Measurements from ENCODE around the gene JMJD8.
A peak's percentile ranks its signal among the peaks of the same experiment; 100 is the strongest.

The JMJD8 gene

GRCh38 chr16:674968-675883 lies 8.9 kb downstream of the JMJD8 start, which contains the start of gene RHBDL1:
Gene RHBDL1 (plus strand): TSS chr16:675671. CDS start chr16:675791, 120 bp downstream.
- no peak for DNase-seq

DNA sequence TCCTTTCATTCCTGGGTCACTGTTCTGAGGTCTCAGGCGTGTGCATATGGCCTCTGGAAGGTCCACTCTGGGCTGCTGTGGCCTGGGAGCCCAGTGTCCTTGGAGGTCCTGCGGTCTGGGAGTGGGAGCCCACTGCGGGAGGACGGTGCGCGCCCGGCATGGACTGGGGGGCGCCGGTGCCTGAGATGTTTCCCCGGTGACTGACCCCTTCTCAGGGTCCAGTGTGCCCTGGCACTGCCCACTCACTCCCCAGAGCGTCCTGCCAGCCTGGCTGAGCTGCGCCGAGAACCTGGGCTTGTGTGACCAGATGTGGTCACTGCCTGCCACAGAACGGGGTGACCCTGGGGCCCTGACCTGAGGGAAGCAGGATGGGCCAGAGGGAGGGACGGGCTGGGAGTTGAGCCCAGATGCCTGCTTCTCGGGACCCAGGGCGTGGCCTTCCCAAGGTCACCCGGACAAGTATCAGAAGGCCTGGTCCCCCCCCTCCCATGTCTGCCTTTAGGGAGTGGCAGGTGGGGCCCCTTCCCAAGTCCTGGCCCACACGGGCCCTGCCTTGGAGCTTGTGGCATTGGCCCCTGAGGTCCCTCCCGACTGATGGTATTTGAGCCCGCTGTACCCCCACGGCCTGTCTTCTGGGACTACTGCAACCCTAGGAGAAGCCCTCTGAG lies 9.8 kb downstream of the JMJD8 start:
- no peak for DNase-seq

- DNase-seq = no peak
Observed at GRCh38 chr16:673399-673991, 10.6 kb downstream of the JMJD8 start.

DNA sequence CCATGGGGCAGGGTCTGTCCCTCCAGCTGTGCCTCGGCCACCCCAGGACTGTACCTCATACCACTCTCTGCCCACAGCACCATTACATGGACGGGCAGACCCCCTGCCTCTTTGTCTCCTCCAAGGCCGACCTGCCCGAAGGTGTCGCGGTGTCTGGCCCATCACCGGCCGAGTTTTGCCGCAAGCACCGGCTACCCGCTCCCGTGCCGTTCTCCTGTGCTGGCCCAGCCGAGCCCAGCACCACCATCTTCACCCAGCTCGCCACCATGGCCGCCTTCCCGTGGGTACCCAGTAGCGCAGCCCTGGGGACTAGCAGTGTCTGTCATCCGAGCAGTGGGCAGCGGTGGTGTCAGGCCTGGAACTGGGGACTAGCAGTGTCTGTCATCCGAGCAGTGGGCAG lies 11.3 kb downstream of the JMJD8 start:
- DNase-seq = no peak

GRCh38 chr16:672371-672770 lies 11.8 kb downstream of the JMJD8 start:
- DNase-seq = no peak

DNA sequence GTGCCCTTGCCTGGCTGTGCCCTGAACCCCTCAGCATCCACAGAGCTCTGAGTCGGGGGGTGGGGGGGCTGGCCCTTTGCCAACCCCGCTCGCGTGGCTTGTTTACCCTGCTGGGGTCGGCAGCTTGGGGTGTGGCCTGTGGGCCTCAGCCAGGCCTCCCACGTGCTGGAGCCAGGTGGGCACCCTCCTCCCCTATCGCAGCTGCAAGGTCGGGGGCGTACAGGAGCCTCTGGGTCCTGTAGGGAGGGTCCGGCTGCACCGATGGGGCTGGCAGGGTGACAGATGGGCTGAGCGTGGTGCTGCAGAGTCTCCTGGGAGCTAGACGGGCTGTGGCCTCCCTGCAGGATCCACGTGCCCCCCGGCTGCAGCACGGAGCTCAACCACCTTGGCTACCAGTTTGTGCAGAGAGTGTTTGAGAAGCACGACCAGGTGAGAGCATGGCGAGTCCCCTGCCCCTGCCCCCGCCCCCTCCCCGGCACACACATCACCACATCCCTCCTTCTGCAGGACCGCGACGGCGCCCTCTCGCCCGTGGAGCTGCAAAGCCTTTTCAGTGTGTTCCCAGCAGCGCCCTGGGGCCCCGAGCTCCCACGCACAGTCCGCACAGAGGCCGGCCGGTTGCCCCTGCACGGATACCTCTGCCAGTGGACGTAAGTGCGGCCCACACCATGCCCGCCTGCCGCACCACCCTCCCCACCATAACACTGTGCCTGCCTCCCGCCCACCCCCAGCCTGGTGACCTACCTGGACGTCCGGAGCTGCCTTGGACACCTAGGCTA lies 12.6 kb downstream of the JMJD8 start:
- DNase-seq = no peak

DNA sequence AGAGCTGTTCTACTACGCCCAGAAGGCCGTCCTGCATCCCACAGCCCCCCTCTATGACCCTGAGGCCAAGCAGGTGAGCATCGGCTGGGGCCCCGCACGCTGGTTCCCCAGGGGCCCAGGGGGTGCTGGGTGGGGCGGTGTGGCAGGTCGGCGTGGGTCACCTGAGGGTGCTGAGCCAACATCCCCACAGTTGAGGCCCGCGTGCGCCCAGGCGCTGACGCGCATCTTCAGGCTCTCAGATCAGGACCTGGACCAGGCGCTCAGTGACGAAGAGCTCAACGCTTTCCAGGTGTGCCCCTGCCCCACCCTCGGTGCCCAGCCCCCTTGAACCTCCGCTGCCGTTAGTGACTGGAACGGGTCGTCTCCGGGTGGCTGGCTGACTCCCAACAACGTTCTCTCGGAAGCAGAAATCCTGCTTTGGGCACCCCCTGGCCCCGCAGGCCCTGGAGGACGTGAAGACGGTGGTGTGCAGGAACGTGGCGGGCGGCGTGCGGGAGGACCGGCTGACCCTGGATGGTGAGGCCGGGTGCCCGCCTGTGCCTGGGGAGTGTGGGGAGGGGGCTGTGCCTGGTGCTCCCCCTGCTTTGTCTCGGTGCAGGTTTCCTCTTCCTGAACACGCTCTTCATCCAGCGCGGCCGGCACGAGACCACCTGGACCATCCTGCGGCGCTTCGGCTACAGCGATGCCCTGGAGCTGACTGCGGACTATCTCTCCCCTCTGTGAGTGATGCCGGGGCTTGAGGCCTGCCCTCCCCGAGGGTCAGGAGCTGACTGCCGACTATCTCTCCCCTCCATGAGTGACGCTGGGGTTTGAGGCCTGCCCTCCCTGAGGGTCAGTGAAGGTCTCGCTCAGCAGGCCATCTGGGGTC lies 13.4 kb downstream of the JMJD8 start:
- no peak for DNase-seq

DNA sequence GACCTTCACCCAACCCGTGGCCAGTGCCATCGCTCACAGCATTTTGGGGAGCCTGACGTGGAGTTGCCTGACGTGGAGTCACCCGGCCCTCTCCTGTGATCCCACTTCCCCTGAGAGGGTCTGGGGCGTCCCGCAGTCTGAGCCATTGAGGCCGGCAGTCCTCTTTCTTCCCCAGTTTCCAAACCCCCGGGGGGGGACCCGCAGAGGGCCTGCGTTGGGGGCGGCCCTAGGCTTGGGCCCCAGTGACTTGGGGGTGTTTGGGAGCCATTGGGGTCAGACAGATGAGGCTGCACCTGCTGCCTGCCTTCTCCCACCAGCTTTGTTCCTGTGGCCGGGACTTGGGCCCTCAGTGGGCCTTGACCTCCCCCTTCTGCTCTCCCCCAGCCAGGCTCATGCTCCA lies 14.5 kb downstream of the JMJD8 start:
- DNase-seq = no peak

GRCh38 chr16:668519-669171 lies 15.5 kb downstream of the JMJD8 start:
- DNase-seq = no peak

DNA sequence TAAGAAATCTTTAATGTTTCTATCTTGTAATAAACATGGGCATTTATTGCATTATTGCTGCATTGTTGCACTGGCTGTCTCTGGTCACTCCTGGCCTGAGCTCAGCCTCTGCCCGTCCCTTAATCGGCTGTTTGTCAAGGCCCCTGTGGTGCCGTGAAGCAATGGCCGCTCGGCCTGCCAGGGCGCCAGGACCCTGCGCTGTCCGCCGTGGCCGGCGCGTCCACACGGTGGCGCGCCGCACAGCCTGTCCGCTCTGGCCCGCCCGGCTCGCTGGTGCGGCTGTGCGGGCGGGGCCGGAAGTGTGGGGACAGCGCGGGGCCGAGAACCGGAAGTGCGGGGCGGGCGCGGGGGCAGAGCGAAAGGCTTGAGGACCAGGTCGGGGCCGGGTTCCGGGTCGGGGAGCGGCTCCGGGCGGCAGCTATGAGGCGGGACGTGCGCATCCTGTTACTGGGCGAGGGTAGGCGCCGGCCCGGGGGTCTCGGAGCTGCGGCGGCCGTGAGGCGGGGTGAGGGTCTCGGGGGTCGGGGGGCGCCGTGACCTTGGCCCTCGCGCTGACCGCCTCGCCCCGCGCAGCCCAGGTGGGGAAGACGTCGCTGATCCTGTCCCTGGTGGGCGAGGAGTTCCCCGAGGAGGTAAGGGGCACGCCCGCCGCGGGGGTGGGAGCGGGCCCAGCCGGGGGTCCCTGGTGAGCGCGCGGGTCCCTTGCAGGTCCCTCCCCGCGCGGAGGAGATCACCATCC lies 16.2 kb downstream of the JMJD8 start, which contains the start of gene RHOT2:
TSS of gene RHOT2 (plus strand) at position 353 of the 739 bp plus-strand sequence. CDS start at position 421, 68 bp downstream.
- peak; percentile 77 for DNase-seq

GRCh38 chr16:667113-667779 lies 16.9 kb downstream of the JMJD8 start:
- no peak for DNase-seq

- no peak for DNase-seq
Observed at GRCh38 chr16:666572-666971, 17.6 kb downstream of the JMJD8 start.

- no peak for DNase-seq
Observed at GRCh38 chr16:662597-662996, 21.5 kb downstream of the JMJD8 start.

DNA sequence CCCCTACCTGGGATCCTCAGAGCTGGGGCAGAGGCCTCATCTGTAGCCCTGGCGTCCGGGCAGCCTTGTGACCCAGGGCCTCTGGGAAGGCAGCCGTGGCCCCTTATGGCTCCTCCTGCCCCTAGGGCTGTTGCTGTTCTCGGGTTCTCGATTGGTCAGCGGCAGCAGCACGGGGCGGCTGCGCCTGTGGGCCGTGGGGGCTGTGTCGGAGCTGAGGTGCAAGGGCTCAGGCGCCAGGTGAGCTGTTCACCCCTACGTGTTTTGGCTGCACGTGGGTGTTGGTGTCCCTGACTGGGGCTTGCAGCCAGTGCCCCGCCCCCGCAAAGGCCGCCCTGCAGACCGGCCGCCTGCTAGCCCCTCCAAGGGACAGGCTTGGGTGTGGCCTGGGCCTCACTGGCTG lies 22.0 kb downstream of the JMJD8 start:
- DNase-seq = no peak

GRCh38 chr16:661184-661821 lies 22.8 kb downstream of the JMJD8 start:
- no peak for DNase-seq

GRCh38 chr16:660459-661183 lies 23.5 kb downstream of the JMJD8 start:
- DNase-seq = no peak

- DNase-seq = no peak
Observed at GRCh38 chr16:660132-660458, 24.0 kb downstream of the JMJD8 start.

- no peak for DNase-seq
Observed at GRCh38 chr16:659618-660017, 24.5 kb downstream of the JMJD8 start.
